Activated CD4-positive, alpha-beta T cell treated with anti-CD3 and anti-CD28 coated beads, Interleukin-2, amount 50 U/mL, for 24 hours (primary cell): ENCODE results near the gene OR1N1.
"Not testable (repeated sequence)": the region's sequence is repeated elsewhere in the genome, so short reads cannot be mapped to it uniquely, and the experiment has no call there.

Experiments
- DNase-seq, 2 donors: peaks; one replicate each; pipeline ENCODE4 v3.0.0-alpha.2; 2020; ENCODE audit warnings: low read depth in 1 of 2, low spot score in 1 of 2

OR1N1 gene

GRCh38 chr9:122527193-122527592 is at the start of gene OR1N1:
Gene OR1N1, minus strand, starts transcription at chr9:122527293. Its CDS starts 0 bp downstream, at chr9:122527293.
- DNase-seq: no peak

- DNase-seq: no peak
Observed at GRCh38 chr9:122572456-122572855, 45.4 kb upstream of the OR1N1 start.

- DNase-seq: no peak
Observed at GRCh38 chr9:122567901-122568300, 40.8 kb upstream of the OR1N1 start.

- no peak for DNase-seq
Observed at GRCh38 chr9:122562134-122562760, 35.2 kb upstream of the OR1N1 start.

GRCh38 chr9:122561446-122561845 is 34.4 kb upstream of the OR1N1 start:
- DNase-seq: no peak

- DNase-seq: no peak
Observed at GRCh38 chr9:122552812-122553211, 25.7 kb upstream of the OR1N1 start, which contains the start of gene OR1N2. Gene OR1N2, plus strand, starts transcription at chr9:122553112. Its CDS starts 100 bp downstream, at chr9:122553212.

- no peak for DNase-seq
Observed at GRCh38 chr9:122551371-122551770, 24.3 kb upstream of the OR1N1 start.

- DNase-seq: no peak
Observed at GRCh38 chr9:122546196-122546595, 19.1 kb upstream of the OR1N1 start.

- no peak for DNase-seq
Observed at GRCh38 chr9:122538757-122539156, 11.7 kb upstream of the OR1N1 start.

- not testable (repeated sequence) for DNase-seq
Observed at GRCh38 chr9:122537066-122537465, 10.0 kb upstream of the OR1N1 start.

- DNase-seq: no peak
Observed at GRCh38 chr9:122536134-122536533, 9.0 kb upstream of the OR1N1 start.

GRCh38 chr9:122531157-122531556 is 4.1 kb upstream of the OR1N1 start:
- DNase-seq: not testable (repeated sequence)

GRCh38 chr9:122526602-122527001 is 491 bp downstream of the OR1N1 start:
- DNase-seq: peak in 1 of 2 donors; percentile 24

GRCh38 chr9:122519376-122519775 is 7.7 kb downstream of the OR1N1 start:
- DNase-seq: no peak

GRCh38 chr9:122518841-122519240 is 8.3 kb downstream of the OR1N1 start, which contains the start of gene OR1J4:
Gene OR1J4, plus strand, starts transcription at chr9:122519141. Its CDS starts 0 bp downstream, at chr9:122519141.
- no peak for DNase-seq

GRCh38 chr9:122518226-122518625 is 8.9 kb downstream of the OR1N1 start:
- DNase-seq: no peak

- no peak for DNase-seq
Observed at GRCh38 chr9:122510502-122510901, 16.6 kb downstream of the OR1N1 start, which contains the start of gene OR1J2. Gene OR1J2, plus strand, starts transcription at chr9:122510802. Its CDS starts 0 bp downstream, at chr9:122510802.

GRCh38 chr9:122506964-122507363 is 20.1 kb downstream of the OR1N1 start:
- DNase-seq: no peak

GRCh38 chr9:122498883-122499288 is 28.2 kb downstream of the OR1N1 start:
- DNase-seq: peak in 1 of 2 donors; percentile 6

- no peak for DNase-seq
Observed at GRCh38 chr9:122479062-122479461, 48.0 kb downstream of the OR1N1 start.

GRCh38 chr9:122477826-122478225 is 49.3 kb downstream of the OR1N1 start, which contains the start of gene OR1J1:
Gene OR1J1, minus strand, starts transcription at chr9:122477926. Its CDS starts 0 bp downstream, at chr9:122477926.
- DNase-seq: no peak

- no peak for DNase-seq
Observed at GRCh38 chr9:122477346-122477745, 49.7 kb downstream of the OR1N1 start.
